ENCODE data around the gene STOML3.

The STOML3 gene

GRCh38 chr13:38969187-38969586 lies 21.4 kb downstream of the STOML3 start:
- H3K4me3 ChIP-seq (ENCODE audit: low read length): no peak overlapping the region

GRCh38 chr13:38967446-38967845 lies 23.2 kb downstream of the STOML3 start:
- Histone ChIP-seq H3K27me3 (ENCODE audit: insufficient read depth, low read length) (no peaks in the 10 kb centered on the region), H3K4me3 (ENCODE audit: low read length) (no peak overlapping the region), H3K9me3 (ENCODE audit: low read length) (no peaks in the 10 kb centered on the region), H3K36me3 (ENCODE audit: insufficient read depth, low read length) (no peaks in the 10 kb centered on the region), H3K4me1 (ENCODE audit: insufficient read depth, low read length) (no peaks in the 10 kb centered on the region), H2AFZ (ENCODE audit: low read depth, low read length) (no peak overlapping the region)

More at GRCh38 chr13:38969187-38969586, 21.4 kb downstream of the STOML3 start:
- H3K9me3 ChIP-seq (ENCODE audit: low read length): no peaks in the 10 kb centered on the region
- no peaks in the 10 kb centered on the region for H3K27me3 ChIP-seq (ENCODE audit: insufficient read depth, low read length)
- H3K36me3 ChIP-seq (ENCODE audit: insufficient read depth, low read length): no peaks in the 10 kb centered on the region
- H2AFZ ChIP-seq (ENCODE audit: low read depth, low read length): no peak overlapping the region
- no peaks in the 10 kb centered on the region for H3K4me1 ChIP-seq (ENCODE audit: insufficient read depth, low read length)

GRCh38 chr13:38965281-38965680 lies 25.4 kb downstream of the STOML3 start:
- no peaks in the 10 kb centered on the region for H3K4me1 ChIP-seq (ENCODE audit: insufficient read depth, low read length)
- H2AFZ ChIP-seq (ENCODE audit: low read depth, low read length): no peak overlapping the region
- H3K27me3 ChIP-seq (ENCODE audit: insufficient read depth, low read length): peaks cover 2% of the 10 kb centered on the region
- H3K9me3 ChIP-seq (ENCODE audit: low read length): no peaks in the 10 kb centered on the region
- no peaks in the 10 kb centered on the region for H3K36me3 ChIP-seq (ENCODE audit: insufficient read depth, low read length)
- H3K4me3 ChIP-seq (ENCODE audit: low read length): no peak overlapping the region

GRCh38 chr13:38960175-38960574 lies 30.5 kb downstream of the STOML3 start:
- Histone ChIP-seq H2AFZ (ENCODE audit: low read depth, low read length) (no peak overlapping the region), H3K9me3 (ENCODE audit: low read length) (no peaks in the 10 kb centered on the region), H3K36me3 (ENCODE audit: insufficient read depth, low read length) (no peaks in the 10 kb centered on the region), H3K4me1 (ENCODE audit: insufficient read depth, low read length) (no peaks in the 10 kb centered on the region), H3K4me3 (ENCODE audit: low read length) (no peak overlapping the region), H3K27me3 (ENCODE audit: insufficient read depth, low read length) (peaks cover 2% of the 10 kb centered on the region)

- Histone ChIP-seq H3K4me1 (ENCODE audit: insufficient read depth, low read length) (no peaks in the 10 kb centered on the region), H3K36me3 (ENCODE audit: insufficient read depth, low read length) (no peaks in the 10 kb centered on the region), H3K9me3 (ENCODE audit: low read length) (no peaks in the 10 kb centered on the region), H2AFZ (ENCODE audit: low read depth, low read length) (no peak overlapping the region), H3K27me3 (ENCODE audit: insufficient read depth, low read length) (peaks cover 2% of the 10 kb centered on the region), H3K4me3 (ENCODE audit: low read length) (no peak overlapping the region)
Measured at GRCh38 chr13:38957794-38958592, 32.6 kb downstream of the STOML3 start.

- Histone ChIP-seq H3K9me3 (ENCODE audit: low read length) (no peaks in the 10 kb centered on the region), H2AFZ (ENCODE audit: low read depth, low read length) (no peak overlapping the region), H3K36me3 (ENCODE audit: insufficient read depth, low read length) (no peaks in the 10 kb centered on the region), H3K4me3 (ENCODE audit: low read length) (no peak overlapping the region), H3K27me3 (ENCODE audit: insufficient read depth, low read length) (no peaks in the 10 kb centered on the region), H3K4me1 (ENCODE audit: insufficient read depth, low read length) (no peaks in the 10 kb centered on the region)
Measured at GRCh38 chr13:38954844-38955243, 35.8 kb downstream of the STOML3 start.

- H3K27me3 ChIP-seq (ENCODE audit: insufficient read depth, low read length): no peaks in the 10 kb centered on the region
- no peaks in the 10 kb centered on the region for H3K4me1 ChIP-seq (ENCODE audit: insufficient read depth, low read length)
- no peaks in the 10 kb centered on the region for H3K9me3 ChIP-seq (ENCODE audit: low read length)
- no peaks in the 10 kb centered on the region for H3K36me3 ChIP-seq (ENCODE audit: insufficient read depth, low read length)
- no peak overlapping the region for H3K4me3 ChIP-seq (ENCODE audit: low read length)
- H2AFZ ChIP-seq (ENCODE audit: low read depth, low read length): no peak overlapping the region
Measured at GRCh38 chr13:38954291-38954690, 36.3 kb downstream of the STOML3 start.

GRCh38 chr13:38952827-38953226 lies 37.8 kb downstream of the STOML3 start:
- no peaks in the 10 kb centered on the region for H3K36me3 ChIP-seq (ENCODE audit: insufficient read depth, low read length)
- H3K4me1 ChIP-seq (ENCODE audit: insufficient read depth, low read length): no peaks in the 10 kb centered on the region
- no peaks in the 10 kb centered on the region for H3K9me3 ChIP-seq (ENCODE audit: low read length)
- no peak overlapping the region for H3K4me3 ChIP-seq (ENCODE audit: low read length)
- H2AFZ ChIP-seq (ENCODE audit: low read depth, low read length): no peak overlapping the region
- H3K27me3 ChIP-seq (ENCODE audit: insufficient read depth, low read length): no peaks in the 10 kb centered on the region

GRCh38 chr13:38951525-38952313 lies 38.9 kb downstream of the STOML3 start:
- Histone ChIP-seq H3K9me3 (ENCODE audit: low read length) (no peaks in the 10 kb centered on the region), H3K27me3 (ENCODE audit: insufficient read depth, low read length) (no peaks in the 10 kb centered on the region), H2AFZ (ENCODE audit: low read depth, low read length) (no peak overlapping the region), H3K4me3 (ENCODE audit: low read length) (no peak overlapping the region), H3K36me3 (ENCODE audit: insufficient read depth, low read length) (no peaks in the 10 kb centered on the region), H3K4me1 (ENCODE audit: insufficient read depth, low read length) (no peaks in the 10 kb centered on the region)

GRCh38 chr13:38950987-38951386 lies 39.6 kb downstream of the STOML3 start:
- H3K4me3 ChIP-seq (ENCODE audit: low read length): no peak overlapping the region
- H3K27me3 ChIP-seq (ENCODE audit: insufficient read depth, low read length): no peaks in the 10 kb centered on the region
- no peaks in the 10 kb centered on the region for H3K36me3 ChIP-seq (ENCODE audit: insufficient read depth, low read length)
- H3K9me3 ChIP-seq (ENCODE audit: low read length): no peaks in the 10 kb centered on the region
- H3K4me1 ChIP-seq (ENCODE audit: insufficient read depth, low read length): no peaks in the 10 kb centered on the region
- no peak overlapping the region for H2AFZ ChIP-seq (ENCODE audit: low read depth, low read length)

GRCh38 chr13:38947054-38947453 lies 43.6 kb downstream of the STOML3 start:
- no peak overlapping the region for H2AFZ ChIP-seq (ENCODE audit: low read depth, low read length)
- no peak overlapping the region for H3K4me3 ChIP-seq (ENCODE audit: low read length)
- H3K27me3 ChIP-seq (ENCODE audit: insufficient read depth, low read length): no peaks in the 10 kb centered on the region
- H3K4me1 ChIP-seq (ENCODE audit: insufficient read depth, low read length): no peaks in the 10 kb centered on the region
- H3K9me3 ChIP-seq (ENCODE audit: low read length): no peaks in the 10 kb centered on the region
- H3K36me3 ChIP-seq (ENCODE audit: insufficient read depth, low read length): no peaks in the 10 kb centered on the region

- Histone ChIP-seq H2AFZ (ENCODE audit: low read depth, low read length) (no peak overlapping the region), H3K36me3 (ENCODE audit: insufficient read depth, low read length) (no peaks in the 10 kb centered on the region), H3K27me3 (ENCODE audit: insufficient read depth, low read length) (no peaks in the 10 kb centered on the region), H3K4me1 (ENCODE audit: insufficient read depth, low read length) (no peaks in the 10 kb centered on the region), H3K4me3 (ENCODE audit: low read length) (no peak overlapping the region), H3K9me3 (ENCODE audit: low read length) (no peaks in the 10 kb centered on the region)
Measured at GRCh38 chr13:38944219-38944618, 46.4 kb downstream of the STOML3 start.

- Histone ChIP-seq H3K27me3 (ENCODE audit: insufficient read depth, low read length) (no peaks in the 10 kb centered on the region), H3K4me3 (ENCODE audit: low read length) (no peak overlapping the region), H3K9me3 (ENCODE audit: low read length) (no peaks in the 10 kb centered on the region), H2AFZ (ENCODE audit: low read depth, low read length) (no peak overlapping the region), H3K4me1 (ENCODE audit: insufficient read depth, low read length) (no peaks in the 10 kb centered on the region), H3K36me3 (ENCODE audit: insufficient read depth, low read length) (no peaks in the 10 kb centered on the region)
Measured at GRCh38 chr13:38943231-38943630, 47.4 kb downstream of the STOML3 start.

Data from neuron (in vitro differentiated cells).